Activated gamma-delta T cell (primary cell): Measurements from ENCODE around the gene TMTC1.
"Not testable (repeated sequence)": the region's sequence is repeated elsewhere in the genome, so short reads cannot be mapped to it uniquely, and the experiment has no call there.

Experiments used
- DNase-seq: peaks from one replicate; lab custom pipeline; 2025; lab: John Stamatoyannopoulos, UW
- total RNA-seq, 2 donors: gene quantifications; one replicate each; lab custom pipeline; 2026; lab: John Stamatoyannopoulos, UW

TMTC1 gene
- 0.20 to 0.57 reads per million in 2 donors for total RNA-seq

DNA sequence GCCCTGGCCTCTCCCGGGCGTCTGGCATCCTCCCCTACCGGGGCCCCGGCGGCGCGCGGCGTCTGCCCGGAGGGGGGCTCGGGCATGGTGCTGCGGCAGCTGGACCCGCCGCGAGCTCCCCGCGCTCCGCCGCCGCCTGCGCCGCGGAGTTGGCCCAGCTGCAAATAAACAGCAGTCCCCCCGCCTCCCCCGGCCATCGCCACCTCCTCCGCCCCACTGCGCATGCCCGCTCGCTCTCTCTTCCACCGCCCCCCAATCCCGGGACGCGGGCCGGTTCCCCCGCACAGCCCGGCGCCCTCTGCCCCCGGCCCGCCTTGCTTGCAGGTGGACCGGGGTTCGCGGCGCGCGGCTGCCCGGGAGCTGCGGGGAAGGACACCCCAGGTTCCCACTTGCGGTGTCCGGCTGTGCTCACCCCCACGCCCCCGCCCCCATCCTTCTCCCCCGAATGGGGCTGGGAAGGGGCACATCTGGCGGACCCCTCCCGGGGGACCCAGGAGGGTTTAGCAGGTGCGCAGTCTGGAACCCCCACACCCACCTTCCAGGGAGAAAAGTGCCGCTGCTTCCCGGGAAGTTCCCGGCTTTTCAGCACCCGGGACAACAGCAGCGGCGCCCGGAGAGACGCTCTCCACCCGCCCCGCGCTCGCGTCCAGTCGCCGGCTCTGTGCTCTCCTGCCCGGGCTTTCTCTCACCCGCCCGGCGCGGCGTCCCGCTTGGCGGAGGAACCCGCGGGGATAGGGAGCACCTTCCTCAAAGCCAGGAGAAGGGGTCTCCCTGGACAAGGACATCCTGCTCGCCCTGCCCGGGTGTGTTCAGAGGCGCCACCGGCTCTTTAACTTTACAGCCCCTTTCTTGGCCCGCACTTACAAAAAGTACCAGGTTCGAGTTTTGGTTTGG lies at the start of gene TMTC1:
TSS of gene TMTC1 (minus strand) at position 170 of the 894 bp plus-strand sequence. CDS start 191 bp downstream, outside the sequence.
- peak; percentile 13 for DNase-seq

DNA sequence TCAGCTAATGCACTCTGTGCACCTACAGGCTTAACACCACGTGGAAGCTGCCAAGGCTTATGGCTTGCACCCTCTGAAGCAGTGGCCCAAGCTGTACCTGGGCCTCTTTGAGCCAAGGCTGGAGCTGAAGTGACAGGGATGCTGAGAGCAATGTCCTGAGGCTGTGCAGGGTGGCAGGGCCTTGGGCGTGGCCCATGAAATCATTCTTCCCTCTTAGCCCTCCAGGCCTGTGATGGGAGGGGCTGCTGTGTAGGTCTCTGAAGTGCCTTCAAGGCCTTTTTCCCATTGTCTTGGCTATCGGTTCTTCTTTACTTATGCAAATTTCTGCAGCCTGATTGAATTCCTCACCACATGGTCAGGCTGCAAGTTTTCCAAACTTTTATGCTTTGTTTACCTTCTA lies 47.4 kb upstream of the TMTC1 start:
- no peak for DNase-seq

DNA sequence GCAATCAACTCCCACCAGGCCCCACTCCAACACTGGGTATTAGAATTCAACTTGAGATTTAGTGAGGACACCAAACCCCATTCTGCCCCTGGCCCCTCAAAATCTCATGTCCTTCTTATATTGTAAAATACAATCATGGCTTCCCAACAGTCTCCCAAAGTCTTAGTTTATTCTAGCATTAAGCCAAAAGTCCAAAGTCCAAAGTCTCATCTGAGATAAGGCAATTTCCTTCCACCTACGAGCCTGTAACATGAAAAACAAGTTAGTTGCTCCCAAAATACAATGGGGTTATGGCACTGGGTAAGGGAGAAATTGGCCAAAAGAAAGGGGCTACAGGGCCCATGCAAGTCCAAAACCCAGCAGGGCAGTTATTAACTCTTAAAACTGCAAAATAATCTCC lies 46.6 kb upstream of the TMTC1 start:
- DNase-seq = no peak

DNA sequence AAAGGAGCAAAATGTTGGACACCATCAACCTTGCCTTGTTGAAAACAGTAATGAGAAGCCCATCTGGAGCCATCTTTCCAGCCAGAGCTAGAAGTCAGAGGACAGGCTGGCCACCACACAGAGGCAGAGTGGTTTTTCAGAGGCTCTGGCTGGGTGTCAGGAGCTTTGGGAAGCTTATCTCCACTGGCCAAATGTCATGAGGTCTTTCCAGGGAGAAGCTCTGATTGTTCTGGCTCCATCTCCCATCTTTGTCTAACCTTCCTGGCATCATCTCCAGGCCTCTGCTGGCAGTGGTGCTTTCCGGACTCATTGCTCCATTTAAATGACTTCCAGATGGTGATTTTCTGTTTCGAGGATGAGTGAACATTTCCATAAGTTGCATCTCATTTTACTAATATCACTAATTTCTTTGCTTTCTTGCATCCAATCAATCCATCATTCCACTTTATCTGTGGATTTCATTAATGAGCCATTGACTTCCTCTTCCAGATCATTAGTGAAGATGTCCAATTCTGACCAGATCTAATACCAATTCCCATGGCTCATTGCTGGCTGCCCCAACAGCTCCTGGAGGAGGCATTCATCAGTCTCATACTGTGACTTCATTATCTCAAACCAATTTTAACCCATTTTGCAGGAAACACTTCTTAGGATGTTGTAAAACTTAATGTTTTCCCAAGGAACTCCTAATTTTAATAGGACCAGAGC lies 35.3 kb upstream of the TMTC1 start:
- no peak for DNase-seq

DNA sequence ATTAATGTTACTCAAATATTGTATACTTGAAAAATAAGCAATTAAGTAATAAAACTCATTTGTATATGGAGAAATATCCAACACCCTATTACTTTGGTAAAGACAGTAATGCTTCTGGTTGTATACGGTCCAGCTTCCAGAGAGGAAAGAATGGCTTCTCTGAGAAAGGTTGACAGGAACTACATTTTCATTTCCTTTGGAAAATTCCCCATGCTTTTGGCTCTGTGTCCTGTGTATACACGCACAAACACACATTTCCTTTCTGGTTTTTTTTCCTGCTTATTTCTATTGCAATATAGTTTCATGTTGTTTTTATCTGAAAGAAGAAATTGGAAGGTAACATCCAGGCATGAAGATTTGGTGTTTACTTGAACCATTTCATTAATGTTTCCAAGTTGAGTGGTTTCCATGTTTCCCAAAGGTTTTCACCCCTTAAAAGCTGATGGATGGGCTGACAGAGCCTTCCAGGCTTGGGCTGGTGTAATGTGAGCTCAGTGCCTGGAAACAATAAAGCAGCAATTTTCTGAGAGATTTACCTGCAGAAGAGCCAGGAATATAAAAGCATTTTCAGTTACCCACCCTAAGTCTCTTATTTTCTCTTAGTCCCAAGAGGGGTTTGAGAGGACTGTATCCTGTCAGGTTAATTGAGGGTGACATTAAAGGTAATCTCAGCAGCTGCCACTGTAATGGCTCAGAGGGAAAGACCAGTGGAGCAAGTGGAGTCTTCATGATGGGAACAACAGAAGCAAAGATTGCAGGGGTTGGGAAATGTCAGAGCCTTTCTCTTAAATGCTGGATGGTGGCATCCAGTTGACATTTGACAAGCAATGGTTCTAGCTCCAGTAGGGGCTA lies 33.4 kb upstream of the TMTC1 start:
- no peak for DNase-seq

DNA sequence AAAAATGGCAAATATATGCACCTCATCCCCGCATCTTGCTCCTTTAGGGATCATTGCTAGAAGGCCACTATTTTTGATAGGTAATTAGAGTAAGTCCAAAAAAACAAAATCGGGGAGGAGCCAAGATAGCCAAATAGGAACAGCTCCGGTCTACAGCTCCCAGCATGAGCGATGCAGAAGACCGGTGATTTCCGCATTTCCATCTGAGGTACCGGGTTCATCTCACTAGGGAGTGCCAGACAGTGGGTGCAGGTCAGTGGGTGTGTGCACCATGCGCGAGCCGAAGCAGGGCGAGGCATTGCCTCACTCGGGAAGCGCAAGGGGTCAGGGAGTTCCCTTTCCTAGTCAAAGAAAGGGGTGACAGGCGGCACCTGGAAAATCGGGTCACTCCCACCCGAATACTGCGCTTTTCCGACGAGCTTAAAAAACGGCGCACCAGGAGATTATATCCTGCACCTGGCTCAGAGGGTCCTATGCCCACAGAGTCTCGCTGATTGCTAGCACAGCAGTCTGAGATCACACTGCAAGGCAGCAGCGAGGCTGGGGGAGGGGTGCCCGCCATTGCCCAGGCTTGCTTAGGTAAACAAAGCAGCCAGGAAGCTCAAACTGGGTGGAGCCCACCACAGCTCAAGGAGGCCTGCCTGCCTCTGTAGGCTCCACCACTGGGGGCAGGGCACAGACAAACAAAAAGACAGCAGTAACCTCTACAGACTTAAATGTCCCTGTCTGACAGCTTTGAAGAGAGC lies 26.0 kb upstream of the TMTC1 start:
- DNase-seq = not testable (repeated sequence)

DNA sequence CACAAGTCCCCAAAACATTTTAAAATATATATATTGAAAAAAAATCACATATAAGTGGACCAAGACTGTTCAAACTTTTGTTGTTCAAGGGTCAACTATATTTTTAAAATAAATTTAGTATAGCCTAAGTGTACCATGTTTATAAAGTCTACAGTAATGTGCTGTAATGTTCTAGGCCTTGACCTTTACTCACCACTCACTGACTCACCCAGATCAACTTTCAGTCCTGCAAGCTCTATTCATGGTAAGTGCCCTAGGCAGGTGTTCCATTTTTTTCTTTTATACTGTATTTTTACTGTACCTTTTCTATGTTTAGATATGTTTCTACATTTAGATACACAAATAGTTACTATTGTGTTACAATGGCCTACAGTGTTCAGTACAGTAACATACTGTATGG lies 23.4 kb upstream of the TMTC1 start:
- DNase-seq = no peak

DNA sequence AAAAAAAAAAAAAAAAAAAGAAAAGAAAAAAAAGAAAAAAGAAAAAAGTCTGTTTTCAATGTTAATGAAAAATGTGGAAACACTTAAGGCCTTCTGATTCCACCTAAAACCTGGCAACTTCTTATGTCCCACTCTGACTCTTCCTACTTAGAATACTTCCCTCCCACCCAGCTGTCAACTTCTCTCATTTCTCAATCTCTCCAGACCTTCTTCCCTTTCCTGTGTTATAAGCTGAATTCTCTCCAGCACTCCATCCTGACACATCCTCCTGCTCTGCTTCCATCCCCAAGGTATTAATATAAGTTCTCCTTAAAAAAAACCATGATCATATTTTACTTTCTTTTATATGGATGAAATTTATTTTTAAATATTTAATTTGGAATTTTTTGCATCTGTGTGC lies 20.3 kb upstream of the TMTC1 start:
- no peak for DNase-seq

DNA sequence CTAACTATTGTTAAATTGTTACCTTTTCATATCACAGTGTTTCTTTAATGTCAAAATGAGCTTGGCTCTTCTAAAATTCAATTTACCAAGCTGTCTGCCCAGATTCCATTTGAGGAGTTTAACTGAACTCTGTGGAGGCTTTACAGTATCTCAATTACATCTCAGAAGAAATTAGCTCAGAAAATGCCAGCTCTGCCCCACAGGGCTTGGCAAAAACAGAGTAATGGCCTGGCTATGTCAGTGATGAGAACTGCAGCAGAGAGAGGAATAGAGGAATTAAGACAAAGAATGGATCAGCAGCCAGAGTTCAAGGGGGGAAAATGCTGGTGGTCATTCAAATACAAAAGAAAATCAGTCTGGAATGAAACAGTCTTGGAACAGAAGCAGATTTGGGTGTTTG lies 15.8 kb upstream of the TMTC1 start:
- no peak for DNase-seq

DNA sequence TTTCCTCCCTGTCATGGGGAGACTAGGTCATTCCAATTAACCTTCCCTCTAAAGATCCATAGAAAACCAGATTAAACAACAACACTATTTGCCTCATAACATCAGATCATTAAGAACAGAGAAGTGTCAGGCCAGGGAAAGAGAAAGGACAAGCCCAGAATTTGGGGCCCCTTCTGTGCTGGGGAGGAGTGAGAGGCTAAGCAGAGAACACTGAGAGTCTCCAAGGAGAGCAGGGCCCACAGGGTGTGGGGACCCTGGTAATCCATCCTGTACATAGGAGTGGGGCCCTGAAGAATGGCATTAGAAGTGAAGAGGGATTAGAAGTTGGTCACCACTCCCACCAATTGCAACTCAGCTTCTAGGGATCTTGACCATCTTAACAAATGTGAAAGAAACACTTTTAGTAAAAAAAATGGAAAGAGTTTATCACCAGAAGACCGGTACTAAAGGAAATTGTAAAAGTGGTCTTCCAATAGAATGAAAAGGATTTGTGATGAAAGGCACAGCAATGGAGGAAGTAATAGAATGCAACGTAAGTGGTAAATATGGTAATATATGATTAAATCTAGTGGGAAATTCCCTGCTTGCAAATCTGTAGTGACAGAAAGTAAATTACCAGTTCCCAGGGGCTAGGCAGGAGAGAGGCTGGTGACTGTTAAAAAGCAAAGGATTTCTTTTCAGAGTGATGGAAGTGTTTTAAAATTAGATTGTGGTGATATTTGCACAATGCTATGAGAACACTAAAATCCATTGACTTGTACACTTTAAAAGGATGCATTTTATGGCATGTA lies 14.0 kb upstream of the TMTC1 start:
- DNase-seq = no peak

DNA sequence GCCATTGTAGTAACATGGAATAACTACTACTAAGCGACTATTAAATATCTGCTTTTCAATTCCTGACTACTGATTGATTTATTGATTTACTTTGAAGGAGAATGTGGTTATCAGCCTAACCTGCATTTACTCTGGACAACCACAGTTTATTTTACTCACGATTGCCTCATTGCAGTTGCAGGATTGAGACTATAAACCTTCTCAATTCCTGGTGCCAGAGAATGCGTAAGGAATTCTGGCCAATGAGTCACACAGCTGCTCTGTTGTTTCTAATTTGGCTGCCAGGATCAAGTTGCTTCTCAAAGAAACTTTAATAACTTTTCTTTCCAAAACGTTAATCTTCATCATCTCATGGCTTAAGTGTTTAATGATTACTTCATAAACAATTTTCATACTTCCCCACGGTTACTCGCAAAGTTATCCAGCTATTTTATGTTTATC lies 13.1 kb upstream of the TMTC1 start:
- DNase-seq = no peak

DNA sequence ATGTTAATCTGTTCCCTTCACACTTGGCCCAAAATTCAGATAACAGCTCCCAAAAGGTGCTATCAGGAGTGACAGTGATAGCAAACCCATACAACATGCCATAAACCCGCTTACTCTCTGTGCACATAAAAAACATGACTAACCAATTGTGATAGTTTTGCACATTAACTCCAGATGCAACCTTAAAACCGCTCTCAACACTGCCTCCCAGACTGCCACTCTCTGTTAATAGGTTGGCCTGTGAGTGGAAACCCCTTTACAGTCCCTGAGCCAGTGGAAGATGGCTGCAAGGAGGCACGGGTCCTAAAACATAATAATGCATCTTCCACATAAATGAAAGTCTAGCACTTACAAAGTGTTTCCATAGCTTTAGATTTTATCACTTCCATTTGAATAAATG lies 12.0 kb upstream of the TMTC1 start:
- no peak for DNase-seq

DNA sequence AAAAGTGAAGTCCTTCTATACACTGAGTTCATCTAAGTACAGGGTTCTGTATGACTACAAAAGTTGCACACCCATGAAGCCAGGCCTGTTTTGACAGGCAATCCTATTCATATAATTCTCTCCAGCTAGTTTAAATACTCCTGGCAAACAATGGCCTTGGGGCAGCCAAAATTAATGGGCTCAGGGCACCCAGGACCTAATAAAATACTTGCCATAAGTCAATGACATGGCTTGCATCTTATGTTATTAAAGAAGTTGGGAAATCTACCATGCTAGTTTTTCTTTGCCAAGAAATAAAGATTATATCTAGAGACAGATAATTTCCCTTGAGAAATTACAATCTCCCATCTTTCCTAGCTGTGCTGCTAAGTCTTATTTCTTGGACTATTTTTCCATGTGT lies 11.1 kb upstream of the TMTC1 start:
- DNase-seq = no peak

DNA sequence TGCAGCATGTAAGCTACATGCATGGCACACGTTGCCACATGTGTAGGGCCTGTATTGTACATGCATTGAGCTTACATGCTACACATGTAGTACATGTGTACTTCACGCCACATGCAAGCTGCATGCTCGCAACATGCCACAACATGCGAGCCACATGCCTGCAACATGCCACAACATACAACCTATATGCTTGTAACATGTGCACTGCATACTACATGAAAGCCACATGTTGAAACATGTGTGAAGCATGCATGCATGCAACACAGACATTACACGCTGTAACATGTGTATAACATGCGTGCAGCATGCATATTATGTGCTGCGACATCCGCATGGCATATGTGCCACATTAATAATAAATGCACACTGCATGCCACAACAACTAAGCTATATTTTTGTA lies 9.1 kb upstream of the TMTC1 start:
- no peak for DNase-seq

DNA sequence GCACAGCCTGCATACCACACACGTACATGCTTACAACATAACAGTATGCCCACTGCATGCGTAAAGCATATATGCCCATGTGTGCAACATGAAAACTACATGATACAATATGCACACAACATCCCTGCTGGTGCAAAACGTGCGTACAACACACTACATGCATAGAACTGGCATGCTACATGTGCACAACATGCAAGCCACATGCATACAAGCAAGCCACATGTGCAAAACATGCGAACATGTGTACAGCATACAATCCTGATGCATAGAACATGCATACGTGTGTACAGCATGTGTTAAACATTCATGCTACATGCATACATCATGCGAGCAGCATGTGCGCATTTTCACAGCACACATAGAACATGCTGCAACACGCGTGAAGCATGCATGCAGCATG lies 8.4 kb upstream of the TMTC1 start:
- no peak for DNase-seq

DNA sequence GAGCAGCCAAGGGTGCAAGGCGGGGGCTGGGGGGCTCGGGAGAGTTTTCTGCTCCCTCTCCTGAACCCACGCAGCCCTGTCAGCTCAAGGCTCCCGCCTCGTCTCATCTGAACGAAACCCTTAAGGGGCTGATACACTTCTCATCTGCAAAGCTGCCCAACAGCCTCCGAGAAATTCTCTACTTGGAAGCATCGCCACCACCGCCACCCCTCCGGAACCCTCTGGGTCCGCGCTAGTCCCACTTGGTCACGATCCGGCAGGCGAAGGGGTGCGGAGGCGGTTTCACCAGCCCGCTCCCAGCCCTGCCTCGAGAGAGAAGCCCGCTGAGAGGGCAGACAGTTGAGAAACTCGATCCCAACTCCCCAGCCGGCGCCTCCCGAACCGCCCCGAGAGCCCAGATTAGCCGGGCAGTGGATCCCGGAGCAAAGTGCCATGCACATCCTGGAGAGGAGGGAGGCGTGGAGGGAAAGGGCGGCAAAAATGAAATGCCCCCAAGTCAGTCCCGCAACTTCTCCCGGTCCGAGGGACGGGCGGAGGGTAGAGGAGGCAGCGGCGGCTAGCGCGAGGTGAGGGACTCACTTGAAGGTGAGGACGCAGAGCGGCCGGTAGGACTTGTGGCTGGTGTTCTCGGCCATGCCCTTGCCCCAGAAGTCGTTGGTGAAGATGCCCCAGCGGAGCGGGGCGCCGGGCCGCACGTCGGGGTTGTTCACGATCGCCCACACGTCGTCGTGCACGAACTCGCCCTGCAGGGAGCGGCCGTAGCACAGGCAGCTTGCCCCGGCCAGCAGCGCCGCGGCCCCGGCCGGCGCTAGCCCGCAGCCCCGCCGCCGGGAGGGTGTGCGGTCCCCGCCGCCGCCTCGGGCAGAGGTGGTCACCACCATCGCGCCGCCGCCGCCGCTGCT lies 620 bp downstream of the TMTC1 start:
- DNase-seq = no peak

DNA sequence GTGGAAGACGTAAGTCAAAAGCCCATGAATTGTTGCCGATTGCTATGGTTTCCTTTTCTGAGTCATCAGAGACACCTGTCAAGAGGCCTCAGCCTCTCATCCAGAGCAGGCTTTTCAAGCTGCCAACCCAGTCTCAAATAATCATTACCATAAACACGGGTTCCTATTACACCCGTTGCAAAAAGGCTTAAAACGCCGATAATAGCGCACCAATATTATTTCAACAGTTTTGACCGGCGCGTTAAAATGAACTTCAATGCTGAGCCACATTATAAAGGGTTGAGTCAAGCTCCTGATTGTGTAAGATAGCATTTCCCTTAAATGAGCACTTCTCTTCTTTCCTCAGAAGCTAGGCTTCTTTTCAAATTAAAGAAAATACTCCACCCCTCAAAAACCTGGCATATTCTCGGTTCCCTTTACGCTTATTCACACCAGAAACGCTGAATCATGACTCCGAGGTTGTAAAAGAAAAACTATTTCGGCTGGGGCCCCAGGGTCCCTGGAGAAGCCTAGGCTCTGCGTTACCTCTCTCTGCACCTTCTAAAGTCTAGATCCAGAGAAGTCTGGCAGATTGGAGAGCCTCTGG lies 1.4 kb downstream of the TMTC1 start:
- no peak for DNase-seq

DNA sequence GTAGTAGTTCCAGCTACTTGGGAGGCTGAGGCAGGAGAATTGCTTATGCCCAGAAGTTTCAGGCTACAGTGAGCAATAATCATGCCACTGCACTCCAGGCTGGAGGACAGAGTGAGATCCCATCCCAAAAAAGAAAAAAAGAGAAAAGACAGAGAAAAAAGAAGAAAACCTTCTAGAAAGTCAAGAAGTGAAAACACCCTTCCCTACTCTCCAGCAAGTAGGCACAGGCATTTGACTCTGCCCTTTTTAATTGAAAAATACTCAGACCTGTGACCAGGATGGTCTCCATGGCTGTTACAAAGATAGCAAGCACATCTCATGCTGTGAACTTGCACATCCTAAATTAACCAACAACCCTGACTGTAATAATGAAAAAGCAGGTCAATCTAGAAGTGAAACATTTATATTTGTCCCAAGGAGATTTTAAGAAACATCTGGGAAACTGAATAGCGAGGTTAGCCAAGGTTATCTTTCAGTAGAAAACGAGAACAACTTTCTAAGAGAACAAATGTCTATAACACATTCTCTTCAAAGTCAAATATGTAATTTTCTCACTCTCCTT lies 2.0 kb downstream of the TMTC1 start:
- no peak for DNase-seq

DNA sequence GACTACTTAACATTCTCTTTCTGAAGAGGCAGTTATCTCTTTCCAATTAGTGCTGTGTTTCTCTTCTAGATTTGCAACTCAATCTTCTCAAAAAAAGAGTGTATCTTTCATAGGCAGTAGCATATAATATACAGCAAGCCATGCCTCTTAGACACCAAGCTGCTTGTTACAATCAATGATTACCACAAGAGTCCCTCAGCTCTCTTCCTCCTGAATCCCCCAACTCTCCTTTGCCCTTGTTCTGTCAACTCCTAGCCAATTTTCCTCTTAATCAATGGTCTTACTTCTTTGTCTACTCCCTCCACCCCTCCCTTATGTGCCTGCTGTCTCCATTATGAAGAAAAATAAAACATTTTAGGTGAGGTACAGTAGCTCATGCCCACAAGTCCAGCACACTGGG lies 2.6 kb downstream of the TMTC1 start:
- no peak for DNase-seq
